ENCODE measurements around the gene ALOX5.
"Not testable (repeated sequence)": the region's sequence is repeated elsewhere in the genome, so short reads cannot be mapped to it uniquely, and the experiment has no call there.

Gene ALOX5

GRCh38 chr10:45383682-45384330 is 9.8 kb downstream of the ALOX5 start:
- in situ Hi-C loops (cut with MboI; ENCODE audit: low sequenced_read_pairs, unreplicated experiment): no loop called here
- TF ChIP-seq CTCF (IDR thresholded peaks at IDR 0.05; ENCODE audit: borderline replicate concordance, control extremely low read depth, extremely low read depth, insufficient read depth, missing control alignments): no peak
- no peak for DNase-seq (ENCODE audit: low spot score)

GRCh38 chr10:45386657-45387056 is 12.6 kb downstream of the ALOX5 start:
- no peak for DNase-seq (ENCODE audit: low spot score)
- in situ Hi-C loops (cut with MboI; ENCODE audit: low sequenced_read_pairs, unreplicated experiment): no loop called here
- no peak for TF ChIP-seq CTCF (IDR thresholded peaks at IDR 0.05; ENCODE audit: borderline replicate concordance, control extremely low read depth, extremely low read depth, insufficient read depth, missing control alignments)

DNA sequence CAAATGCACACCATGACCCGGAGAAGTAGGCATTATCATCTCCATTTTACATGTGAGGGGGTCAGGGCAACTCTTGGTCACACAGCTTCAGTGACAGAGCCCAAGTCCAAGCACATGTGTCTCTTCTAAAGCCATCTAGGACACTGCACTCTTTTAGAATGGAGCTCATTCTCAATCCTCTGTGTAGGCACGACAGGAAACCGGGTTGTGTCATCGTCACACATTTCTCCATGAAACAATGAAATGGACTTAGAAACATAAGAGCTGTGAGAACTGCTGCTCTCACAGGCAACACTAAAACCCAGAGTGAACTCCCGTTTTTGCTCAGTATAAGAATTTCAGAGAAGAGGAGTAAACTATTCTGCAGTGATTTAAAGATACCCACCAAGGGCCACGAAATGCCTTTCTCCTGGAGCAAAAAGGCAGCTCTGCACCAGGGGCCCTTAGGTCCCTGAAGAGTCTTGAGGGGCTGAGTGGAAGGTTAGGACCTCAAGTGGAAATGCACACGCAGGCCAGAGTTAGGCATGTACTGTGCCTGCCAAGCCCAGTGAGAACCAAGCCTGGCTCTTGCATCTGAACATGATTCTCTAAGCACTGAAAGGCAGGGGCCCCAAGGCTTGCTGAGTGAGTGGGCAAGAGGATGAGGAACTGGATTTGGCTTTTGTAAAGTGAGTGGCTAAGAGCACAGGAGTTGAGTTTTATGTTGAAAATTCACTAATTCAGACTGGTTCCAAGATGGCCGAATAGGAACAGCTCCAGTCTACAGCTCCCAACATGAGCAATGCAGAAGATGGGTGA is 13.3 kb downstream of the ALOX5 start:
- no peak for DNase-seq (ENCODE audit: low spot score)
- TF ChIP-seq CTCF (IDR thresholded peaks at IDR 0.05; ENCODE audit: borderline replicate concordance, control extremely low read depth, extremely low read depth, insufficient read depth, missing control alignments): no peak
- in situ Hi-C loops (cut with MboI; ENCODE audit: low sequenced_read_pairs, unreplicated experiment): no loop called here

GRCh38 chr10:45389671-45390070 is 15.7 kb downstream of the ALOX5 start:
- DNase-seq (ENCODE audit: low spot score); in situ Hi-C loops (cut with MboI; ENCODE audit: low sequenced_read_pairs, unreplicated experiment): not testable (repeated sequence)

DNA sequence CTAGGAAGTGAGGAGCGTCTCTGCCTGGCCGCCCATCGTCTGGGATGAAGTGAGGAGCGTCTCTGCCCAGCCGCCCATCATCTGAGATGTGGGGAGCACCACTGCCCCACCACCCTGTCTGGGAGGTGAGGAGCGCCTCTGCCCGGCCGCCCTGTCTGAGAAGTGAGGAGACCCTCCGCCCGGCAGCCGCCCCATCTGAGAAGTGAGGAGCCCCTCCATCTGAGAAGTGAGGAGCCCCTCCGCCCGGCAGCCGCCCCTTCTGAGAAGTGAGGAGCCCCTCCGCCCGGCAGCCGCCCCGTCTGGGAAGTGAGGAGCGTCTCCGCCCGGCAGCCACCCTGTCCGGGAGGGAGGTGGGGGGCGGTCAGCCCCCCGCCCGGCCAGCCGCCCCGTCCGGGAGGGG is 17.6 kb downstream of the ALOX5 start:
- in situ Hi-C loops (cut with MboI; ENCODE audit: low sequenced_read_pairs, unreplicated experiment); DNase-seq (ENCODE audit: low spot score): not testable (repeated sequence)

GRCh38 chr10:45395554-45395953 is 21.5 kb downstream of the ALOX5 start:
- in situ Hi-C loops (cut with MboI; ENCODE audit: low sequenced_read_pairs, unreplicated experiment): no loop called here
- no peak for DNase-seq (ENCODE audit: low spot score)
- no peak for TF ChIP-seq CTCF (IDR thresholded peaks at IDR 0.05; ENCODE audit: borderline replicate concordance, control extremely low read depth, extremely low read depth, insufficient read depth, missing control alignments)

DNA sequence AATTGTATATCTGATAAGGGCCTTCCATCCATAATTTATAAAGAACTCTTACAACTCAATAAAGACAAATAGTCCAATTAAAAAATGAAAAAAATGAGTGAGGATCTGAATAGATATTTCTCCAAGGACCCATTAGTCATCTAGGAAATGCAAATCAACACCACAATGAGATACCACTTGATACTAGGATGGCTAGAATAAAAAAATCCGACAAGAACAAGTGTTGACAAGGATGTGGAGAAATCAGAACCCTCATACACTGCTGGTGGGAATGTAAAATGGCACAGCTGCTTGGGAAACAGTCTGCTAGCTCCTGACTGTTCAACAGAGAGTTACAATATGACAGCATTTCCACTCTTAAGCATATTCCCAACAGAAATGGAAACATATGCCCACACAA is 24.6 kb downstream of the ALOX5 start:
- DNase-seq (ENCODE audit: low spot score): no peak
- in situ Hi-C loops (cut with MboI; ENCODE audit: low sequenced_read_pairs, unreplicated experiment): no loop called here
- no peak for TF ChIP-seq CTCF (IDR thresholded peaks at IDR 0.05; ENCODE audit: borderline replicate concordance, control extremely low read depth, extremely low read depth, insufficient read depth, missing control alignments)

Data from GM13976 (cell line).